B cell (primary cell): ENCODE measurements around the gene THSD4. TPM values are rescaled to one million over a fixed set of nuclear protein-coding genes. Genes with fewer than 3 reads are reported as not detected.
"Not testable (repeated sequence)": the region's sequence is repeated elsewhere in the genome, so short reads cannot be mapped to it uniquely, and the experiment has no call there.

Experiments used
- ATAC-seq: fragments of 200-7000 bp; cut with Tn5 transposase; one replicate; pipeline ENCODE4 v1.10.0; 2021; ENCODE audit warnings: low read depth, mild to moderate bottlenecking, moderate number of reproducible peaks, moderate library complexity
- CTCF ChIA-PET: fragments of 350-600 bp; sonication (Branson Sonifier 250); formaldehyde crosslinking; loops from one replicate; lab custom pipeline; 2021; ENCODE audit warnings: antibody characterized with exemption, inconsistent platforms; lab: Charles Lee
- POLR2A ChIA-PET: fragments of 350-600 bp; sonication (Branson Sonifier 250); formaldehyde crosslinking; loops from one replicate; lab custom pipeline; 2021; ENCODE audit warnings: antibody characterized with exemption; lab: Charles Lee
- DNase-seq: peaks from one replicate; pipeline ENCODE4 v3.0.0; 2013
- H2AFZ ChIP-seq: 2 replicates; pipeline ENCODE4 v1.6.1; 2012; ENCODE audit warnings: mild to moderate bottlenecking, low read depth, low read length; ENCODE audit not compliant: insufficient read depth, poor library complexity, severe bottlenecking
- H3K27ac ChIP-seq, 2 donors: 1 replicate in 1 of 2; 2 replicates in 1 of 2; pipeline ENCODE4 v1.5.1; 2012 to 2013; ENCODE audit warnings: low read length in 2 of 2, mild to moderate bottlenecking in 2 of 2, moderate library complexity in 1 of 2
- H3K27me3 ChIP-seq, 4 experiments: fragments of 200-600 bp in 1 of 4; sonication (generic) in 1 of 4; replicated peaks in 1 of 4; 1 replicate in 2 of 4; 2 replicates in 2 of 4; pipeline versions ENCODE4 v1.6.1 to v1.7.0; 2013 to 2016; ENCODE audit warnings: low read length in 3 of 4, mild to moderate bottlenecking in 2 of 4, mixed read lengths in 1 of 4, moderate library complexity in 1 of 4; ENCODE audit not compliant: insufficient read depth in 4 of 4, control insufficient read depth in 3 of 4; ENCODE audit errors: control extremely low read depth in 1 of 4
- H3K36me3 ChIP-seq, 2 experiments: replicated peaks in 1 of 2; 1 replicate in 1 of 2; 2 replicates in 1 of 2; pipeline versions ENCODE4 v1.6.1 to v1.7.1; 2013; ENCODE audit warnings: low read length in 1 of 2; ENCODE audit not compliant: insufficient read depth in 2 of 2, control insufficient read depth in 1 of 2; ENCODE audit errors: control extremely low read depth in 1 of 2, extremely low read depth in 1 of 2
- H3K4me1 ChIP-seq, 2 donors: fragments of 200-600 bp in 1 of 2; sonication (generic) in 1 of 2; 1 replicate in 1 of 2; 2 replicates in 1 of 2; pipeline versions ENCODE4 v1.5.1 to v1.6.1; 2013 to 2017; ENCODE audit warnings: low read length in 2 of 2; ENCODE audit not compliant: control insufficient read depth in 2 of 2, insufficient read depth in 2 of 2
- H3K4me2 ChIP-seq: replicated peaks from 2 replicates; pipeline ENCODE3; 2012; ENCODE audit warnings: mild to moderate bottlenecking, low read depth, low read length; ENCODE audit not compliant: poor library complexity, severe bottlenecking
- H3K4me3 ChIP-seq, 5 experiments: fragments of 200-600 bp in 1 of 5; sonication (generic) in 1 of 5; 1 replicate in 3 of 5; 2 replicates in 2 of 5; pipeline versions ENCODE4 v1.5.1 to v1.7.0; 2011 to 2016; ENCODE audit warnings: low read length in 4 of 5, mild to moderate bottlenecking in 4 of 5, low read depth in 2 of 5, control low read depth in 1 of 5, moderate library complexity in 1 of 5; ENCODE audit not compliant: insufficient read depth in 1 of 5; ENCODE audit errors: control extremely low read depth in 1 of 5, extremely low read depth in 1 of 5
- H3K79me2 ChIP-seq: fragments of 200-600 bp; sonication (generic); one replicate; pipeline ENCODE4 v1.6.0; 2016; ENCODE audit warnings: low read length; ENCODE audit not compliant: control insufficient read depth, insufficient read depth
- H3K9ac ChIP-seq: fragments of 200-600 bp; sonication (generic); 2 replicates; pipeline ENCODE4 v1.6.1; 2017; ENCODE audit warnings: mild to moderate bottlenecking, low read length, moderate library complexity
- H3K9me3 ChIP-seq, 3 donors: one replicate each; pipeline versions ENCODE4 v1.6.1 to v1.7.1; 2013; ENCODE audit warnings: low read length in 2 of 3; ENCODE audit not compliant: control insufficient read depth in 2 of 3, insufficient read depth in 1 of 3; ENCODE audit errors: control extremely low read depth in 1 of 3
- H4K20me1 ChIP-seq: 2 replicates; pipeline ENCODE4 v1.6.0; 2012; ENCODE audit warnings: mild to moderate bottlenecking, low read length; ENCODE audit not compliant: insufficient read depth, control insufficient read depth, poor library complexity, severe bottlenecking
- H3K27ac Mint-ChIP-seq: one replicate; pipeline ENCODE4 v1.8.0; 2021; ENCODE audit warnings: mixed read lengths
- H3K27me3 Mint-ChIP-seq: one replicate; pipeline ENCODE4 v1.8.0; 2021; ENCODE audit warnings: mixed read lengths
- H3K4me1 Mint-ChIP-seq: one replicate; pipeline ENCODE4 v1.8.0; 2021; ENCODE audit warnings: mixed read lengths
- H3K4me3 Mint-ChIP-seq: one replicate; pipeline ENCODE4 v1.8.0; 2021; ENCODE audit warnings: mixed read lengths
- H3K9me3 Mint-ChIP-seq: one replicate; pipeline ENCODE4 v1.8.0; 2022; ENCODE audit warnings: mixed read lengths; ENCODE audit not compliant: insufficient read depth
- CTCF ChIP-seq: fragments of 200-600 bp; IDR thresholded peaks from one replicate; pipeline ENCODE4 v1.8.0; 2022; ENCODE audit warnings: antibody characterized with exemption, mild to moderate bottlenecking
- EZH2 ChIP-seq: IDR thresholded peaks from 2 replicates; pipeline ENCODE4 v1.6.1; 2012; ENCODE audit warnings: borderline replicate concordance, low read depth, mild to moderate bottlenecking, moderate library complexity, low read length; ENCODE audit not compliant: insufficient read depth, poor library complexity, severe bottlenecking
- WGBS: methylation state at CpG from one replicate; pipeline ENCODE4 v1.1.5; 2013; ENCODE audit warnings: missing lambda C conversion rate; ENCODE audit not compliant: insufficient coverage; 5-methylcytosine and 5-hydroxymethylcytosine counted together
- intact Hi-C: fragments of 100-400 bp; cut with micrococcal nuclease; formaldehyde crosslinking; loops from one replicate; pipeline ENCODE4 v1.10.0; 2022
- polyA plus RNA-seq: library from polyadenylated mRNA; depleted of rRNA; stranded (reverse); fragments of >200 nt; gene quantifications from 2 replicates; pipeline ENCODE4 v1.2.3, GENCODE V29; 2012
- total RNA-seq, 2 donors: library from RNA; stranded (reverse); fragments of 120-200 nt in 1 of 2; gene quantifications; 1 replicate in 1 of 2; 2 replicates in 1 of 2; pipeline versions ENCODE4 v1.2.3 to v1.2.4, GENCODE V29; 2013 to 2022

THSD4 gene
- total and polyA plus RNA-seq, 2 donors (not counting 1 experiment from before 2014, with no cell fraction given) = not detected

DNA sequence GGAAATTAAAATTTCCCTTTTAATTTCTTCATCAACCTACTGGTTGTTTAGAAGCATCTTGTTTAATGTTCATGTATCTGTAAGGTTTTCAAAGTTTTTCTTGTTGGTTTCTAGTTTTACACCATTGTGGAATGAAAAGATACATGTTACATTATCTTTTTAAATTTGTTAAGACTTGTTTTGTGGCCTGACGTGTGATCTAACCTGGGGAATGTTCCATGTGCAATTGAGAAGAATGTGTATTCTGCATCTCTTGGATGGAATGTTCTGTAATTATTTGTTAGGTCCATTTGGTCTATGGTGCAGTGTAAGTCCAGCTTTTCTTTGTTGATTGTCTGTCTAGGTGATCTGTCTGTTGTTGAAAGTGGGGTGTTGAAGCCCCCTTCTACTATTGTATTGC, 45.7 kb downstream of the THSD4 start:
- Mint-ChIP-seq H3K4me1 (no peaks in the 10 kb centered on the region), H3K27ac (no peak overlapping the region), H3K27me3 (peaks cover 7% of the 10 kb centered on the region), H3K4me3 (no peak overlapping the region), H3K9me3 (peaks cover 7% of the 10 kb centered on the region)
- Histone ChIP-seq H3K27ac (no peak overlapping the region), H3K4me1 (no peaks in the 10 kb centered on the region), H3K79me2 (no peaks in the 10 kb centered on the region), H2AFZ (no peak overlapping the region), H3K36me3 (no peaks in the 10 kb centered on the region), H3K4me3 (no peak overlapping the region), H3K27me3 (peaks cover 0 to 3% (median 0%) of the 10 kb centered on the region in 4 experiments), H3K9ac (no peak overlapping the region), H3K4me2 (no peak overlapping the region), H3K9me3 (peaks cover 0 to 5% (median 3%) of the 10 kb centered on the region in 3 donors), H4K20me1 (no peaks in the 10 kb centered on the region)
- DNase-seq (no peak), ATAC-seq (no peak)
- no peak for TF ChIP-seq EZH2
- no peak for TF ChIP-seq CTCF
- POLR2A ChIA-PET = no interaction called here
- CTCF ChIA-PET = no interaction called here
- intact Hi-C loops = no loop called here
- 100% methylated on average over 1 of the region's 1 CpG for WGBS

- DNase-seq (no peak), ATAC-seq (no peak)
- H3K27me3 Mint-ChIP-seq = peaks cover 7% of the 10 kb centered on the region
- WGBS = 100% methylated on average over 1 of the region's 2 CpGs
- no peaks in the 10 kb centered on the region for H3K4me1 ChIP-seq
- peaks cover 7% of the 10 kb centered on the region for H3K9me3 Mint-ChIP-seq
- CTCF ChIA-PET = no interaction called here
- no peak overlapping the region for H3K9ac ChIP-seq
- no peak overlapping the region for H3K4me3 ChIP-seq
- POLR2A ChIA-PET = no interaction called here
- no peak overlapping the region for H3K27ac Mint-ChIP-seq
- intact Hi-C loops = no loop called here
- no peak overlapping the region for H3K27ac ChIP-seq
- H3K4me2 ChIP-seq = no peak overlapping the region
- H3K4me1 Mint-ChIP-seq = no peaks in the 10 kb centered on the region
- TF ChIP-seq EZH2 (no peak), CTCF (no peak)
- peaks cover 0 to 5% (median 3%) of the 10 kb centered on the region in 3 donors for H3K9me3 ChIP-seq
- no peaks in the 10 kb centered on the region for H3K79me2 ChIP-seq
- H4K20me1 ChIP-seq = no peaks in the 10 kb centered on the region
- no peak overlapping the region for H3K4me3 Mint-ChIP-seq
- no peak overlapping the region for H2AFZ ChIP-seq
- H3K36me3 ChIP-seq = no peaks in the 10 kb centered on the region
- H3K27me3 ChIP-seq = peaks cover 0 to 3% (median 0%) of the 10 kb centered on the region in 4 experiments
These were observed 47.0 kb downstream of the THSD4 start for GRCh38 chr15:71162309-71162708.

DNA sequence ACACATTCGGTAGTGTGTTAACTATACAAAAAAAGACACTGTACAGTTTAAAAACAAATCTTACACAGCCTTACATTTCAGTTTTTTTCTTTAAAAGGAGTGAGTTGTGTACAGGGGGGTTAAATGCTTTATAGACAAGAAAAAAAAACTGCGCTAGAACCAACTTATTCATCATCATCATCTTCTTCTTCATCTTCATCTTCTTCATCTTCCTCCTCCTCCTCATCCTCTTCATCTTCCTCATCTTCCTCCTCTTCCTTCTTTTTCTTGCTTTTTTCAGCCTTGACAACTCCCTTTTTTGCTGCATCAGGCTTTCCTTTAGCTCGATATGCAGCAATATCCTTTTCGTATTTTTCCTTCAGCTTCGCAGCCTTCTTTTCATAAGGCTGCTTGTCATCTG, 49.3 kb downstream of the THSD4 start:
- ATAC-seq, H3K79me2 ChIP-seq, POLR2A ChIA-PET, H3K4me1 ChIP-seq, H3K9me3 ChIP-seq, H3K27ac ChIP-seq, intact Hi-C loops, DNase-seq, H3K36me3 ChIP-seq, H3K4me3 ChIP-seq, H3K27ac Mint-ChIP-seq, H3K4me3 Mint-ChIP-seq, H3K4me2 ChIP-seq, H2AFZ ChIP-seq, H3K9ac ChIP-seq, CTCF ChIA-PET, H3K9me3 Mint-ChIP-seq, H4K20me1 ChIP-seq, H3K27me3 ChIP-seq, H3K4me1 Mint-ChIP-seq: not testable (repeated sequence)
- WGBS = no CpG with 5 or more reads among the region's 5 CpGs
- H3K27me3 Mint-ChIP-seq = peaks cover 15% of the 10 kb centered on the region
